HG02678 (cell line): ENCODE results near the gene C1R.
"Not testable (repeated sequence)": the region's sequence is repeated elsewhere in the genome, so short reads cannot be mapped to it uniquely, and the experiment has no call there.

Source experiments
- ATAC-seq: cut with Tn5 transposase; IDR thresholded peaks from one replicate; pipeline ENCODE4 v1.9.1; 2021; ENCODE audit warnings: mild to moderate bottlenecking, moderate library complexity; ENCODE audit not compliant: unreplicated experiment

C1R gene

GRCh38 chr12:7121324-7121723 lies 29.1 kb upstream of the C1R start:
- no peak for ATAC-seq

DNA sequence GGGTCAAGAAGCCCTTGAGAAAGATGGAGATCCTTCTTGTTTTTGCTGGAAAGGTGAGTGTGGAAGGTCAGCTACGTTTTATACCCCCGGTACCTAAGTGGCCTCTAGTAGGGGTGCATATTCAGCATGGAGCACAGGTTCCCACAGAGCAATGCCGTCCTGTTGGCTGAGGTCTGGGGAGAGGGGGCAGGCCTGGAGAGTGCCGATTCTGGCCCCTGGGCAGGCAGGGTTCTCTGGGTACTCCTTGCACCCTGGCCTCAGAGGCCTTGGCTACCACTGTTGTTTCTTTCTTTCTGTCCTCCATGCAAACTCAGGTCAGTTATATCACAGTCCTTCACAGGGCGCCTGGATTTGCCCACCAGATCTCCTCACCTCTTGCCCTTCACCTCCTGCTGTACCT lies 27.9 kb upstream of the C1R start:
- no peak for ATAC-seq

GRCh38 chr12:7118881-7119280 lies 26.6 kb upstream of the C1R start:
- no peak for ATAC-seq

- no peak for ATAC-seq
These were observed 25.4 kb upstream of the C1R start for GRCh38 chr12:7117670-7118069.

GRCh38 chr12:7116916-7117315 lies 24.7 kb upstream of the C1R start:
- no peak for ATAC-seq

DNA sequence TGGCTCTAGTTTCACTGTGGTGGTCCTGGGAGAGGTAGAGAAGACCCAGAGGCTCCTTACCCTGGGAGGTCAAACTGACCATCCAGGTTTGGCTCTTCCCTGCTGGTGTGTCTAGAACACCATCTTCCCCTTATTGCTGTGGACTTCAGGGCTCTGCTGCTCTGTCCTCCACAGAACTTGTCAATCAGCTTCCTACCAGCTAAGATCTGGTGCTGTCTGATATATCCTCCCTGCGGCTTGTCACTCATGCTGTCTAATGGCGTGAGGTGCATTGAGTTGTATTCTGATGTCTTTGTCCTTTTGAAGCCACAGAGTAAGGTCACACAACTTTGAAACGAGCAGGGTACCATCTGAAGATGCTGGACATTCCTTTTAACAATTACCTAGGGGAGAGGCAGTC lies 24.0 kb upstream of the C1R start:
- no peak for ATAC-seq

DNA sequence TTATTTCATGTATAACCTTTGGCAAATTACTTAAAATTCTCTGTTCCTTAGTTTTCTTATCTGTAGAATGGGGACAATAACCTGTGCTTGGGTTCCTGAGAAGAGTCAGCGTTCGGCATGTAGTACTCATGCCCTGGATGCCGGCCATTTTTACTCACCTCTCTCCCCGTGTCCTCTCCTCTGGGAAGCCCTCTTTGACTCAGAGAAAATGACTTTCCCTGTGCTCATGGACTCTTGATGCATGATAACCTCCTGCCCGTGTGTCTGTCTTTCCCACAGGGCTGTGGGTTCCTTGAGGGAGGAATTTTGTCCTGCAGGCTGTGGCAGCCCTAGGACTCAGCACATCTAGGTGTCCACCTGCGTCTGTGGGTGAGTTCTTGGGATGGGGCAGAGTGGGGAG lies 22.6 kb upstream of the C1R start:
- no peak for ATAC-seq

DNA sequence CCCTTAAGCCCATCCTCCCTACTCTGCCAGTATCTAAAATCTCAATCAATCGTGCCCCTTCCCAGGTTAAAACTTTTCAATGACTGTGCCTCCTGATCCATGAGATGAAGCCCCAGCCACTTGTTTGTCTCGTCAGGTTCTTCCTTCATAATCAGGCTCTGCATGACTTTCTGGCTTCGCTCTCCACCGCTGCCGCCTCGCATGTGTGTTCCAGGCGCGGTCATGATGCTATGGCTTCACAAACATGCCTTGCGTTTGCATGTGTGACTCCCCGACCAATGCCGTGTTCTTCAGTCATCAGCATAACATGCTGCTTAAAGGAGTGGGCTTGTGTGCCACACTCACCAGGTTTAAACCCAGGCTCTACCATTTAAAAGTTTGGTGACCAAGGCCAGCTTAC lies 21.8 kb upstream of the C1R start:
- ATAC-seq = no peak

DNA sequence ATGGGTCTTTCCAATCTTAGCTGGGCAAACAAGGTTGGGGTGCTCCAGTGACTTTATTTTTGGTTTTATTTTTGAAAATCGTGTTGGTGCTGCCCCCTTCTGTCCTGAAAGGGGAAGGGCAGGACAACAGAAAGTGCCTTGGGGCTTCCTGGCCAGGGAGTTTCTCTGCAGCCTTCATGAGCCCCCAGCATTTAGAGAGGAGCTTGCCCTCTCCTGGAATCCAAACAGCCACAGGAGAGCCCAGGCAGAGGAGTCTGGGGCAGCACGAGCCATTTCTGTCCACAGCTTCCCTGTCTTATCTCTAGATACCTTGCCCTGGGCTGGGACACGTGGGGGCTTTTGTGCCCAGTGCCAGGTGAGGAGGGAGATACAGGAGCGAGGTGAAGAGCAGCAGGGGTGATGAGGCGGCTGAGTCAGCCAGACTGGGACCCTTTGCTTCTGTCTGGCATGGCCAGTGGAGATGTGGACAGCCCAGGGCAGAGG lies 21.2 kb upstream of the C1R start:
- ATAC-seq = no peak

GRCh38 chr12:7112041-7112440 lies 19.8 kb upstream of the C1R start:
- no peak for ATAC-seq

GRCh38 chr12:7110661-7111060 lies 18.4 kb upstream of the C1R start:
- no peak for ATAC-seq

DNA sequence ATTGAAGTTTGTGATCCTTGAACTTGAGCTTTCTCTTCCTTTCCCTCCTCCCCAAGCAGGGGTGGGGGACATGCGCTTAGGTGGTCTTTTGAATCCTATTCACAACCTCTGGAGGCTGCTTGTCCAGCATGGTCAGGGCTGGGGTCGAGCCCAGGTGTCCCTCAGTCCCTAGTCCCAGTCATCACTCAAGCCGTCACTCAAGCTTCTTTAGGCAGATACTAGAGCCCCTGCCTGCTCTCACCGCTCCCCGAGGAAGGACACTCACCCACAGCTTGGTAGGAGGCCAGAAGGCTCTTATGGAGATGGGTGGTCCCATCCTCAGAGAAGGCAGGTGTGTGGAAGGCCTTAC lies 17.3 kb upstream of the C1R start:
- ATAC-seq = no peak

DNA sequence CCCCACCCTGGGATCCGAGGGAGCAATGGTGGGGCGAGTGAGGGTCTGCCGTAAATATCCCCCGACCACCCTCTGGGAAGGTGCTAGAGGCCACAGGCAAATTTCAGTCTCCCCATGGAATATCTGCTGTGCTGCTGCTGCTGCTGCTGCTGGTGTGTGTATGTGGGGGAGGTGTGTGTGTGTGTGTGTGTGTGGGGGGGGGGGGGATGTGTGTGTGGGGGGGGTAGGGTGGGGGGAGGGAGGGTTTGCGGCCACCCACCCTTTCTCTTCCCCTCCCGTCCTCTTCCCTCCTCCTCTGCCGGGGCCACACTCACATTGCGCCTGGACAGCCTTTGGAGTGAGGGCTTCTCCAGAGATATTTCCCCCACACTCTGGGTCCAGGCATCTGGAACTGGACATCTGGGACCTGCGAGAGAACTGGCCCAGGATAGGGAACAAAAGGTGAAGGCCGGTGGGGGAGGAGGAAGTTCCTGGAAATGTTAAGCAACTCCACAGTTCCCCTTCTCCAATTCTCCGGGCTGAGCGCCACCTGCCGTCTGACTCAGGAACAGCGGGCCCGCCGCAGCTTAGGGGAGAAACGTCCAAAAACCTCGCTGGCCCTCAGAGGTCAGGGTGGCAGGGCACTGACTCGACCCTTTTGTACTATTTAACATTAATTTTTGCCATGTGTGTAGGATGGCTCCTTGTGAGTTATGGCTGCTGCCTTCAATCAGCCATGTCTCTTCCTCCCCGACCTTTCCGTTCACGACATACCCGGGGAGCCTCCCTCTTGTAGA lies 16.7 kb upstream of the C1R start, which contains the start of gene C1RL:
TSS of gene C1RL (minus strand) at position 419 of the 776 bp plus-strand sequence. CDS start at position 385, 34 bp downstream.
- peak; percentile 36 for ATAC-seq

GRCh38 chr12:7108003-7108795 lies 16.0 kb upstream of the C1R start:
- peak; percentile 91 for ATAC-seq

- no peak for ATAC-seq
These were observed 15.4 kb upstream of the C1R start for GRCh38 chr12:7107636-7108002.

DNA sequence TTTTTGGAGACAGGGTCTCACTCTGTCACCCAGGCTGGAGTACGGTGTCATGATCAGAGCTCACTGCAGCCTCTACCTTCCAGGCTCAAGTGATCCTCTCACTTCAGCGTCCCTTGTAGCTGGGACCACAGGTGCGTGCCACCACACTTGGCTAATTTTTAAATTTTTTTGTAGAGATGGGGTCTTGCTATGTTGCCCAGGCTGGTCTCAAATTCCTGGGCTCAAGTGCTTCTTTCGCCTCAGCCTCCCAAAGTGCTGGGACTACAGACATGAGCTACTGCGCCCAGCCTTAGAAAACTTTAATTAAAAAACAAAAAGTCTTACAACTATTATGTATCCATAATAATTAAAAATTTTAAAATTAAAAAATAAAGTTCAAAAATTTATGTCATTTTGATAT lies 14.9 kb upstream of the C1R start:
- not testable (repeated sequence) for ATAC-seq

DNA sequence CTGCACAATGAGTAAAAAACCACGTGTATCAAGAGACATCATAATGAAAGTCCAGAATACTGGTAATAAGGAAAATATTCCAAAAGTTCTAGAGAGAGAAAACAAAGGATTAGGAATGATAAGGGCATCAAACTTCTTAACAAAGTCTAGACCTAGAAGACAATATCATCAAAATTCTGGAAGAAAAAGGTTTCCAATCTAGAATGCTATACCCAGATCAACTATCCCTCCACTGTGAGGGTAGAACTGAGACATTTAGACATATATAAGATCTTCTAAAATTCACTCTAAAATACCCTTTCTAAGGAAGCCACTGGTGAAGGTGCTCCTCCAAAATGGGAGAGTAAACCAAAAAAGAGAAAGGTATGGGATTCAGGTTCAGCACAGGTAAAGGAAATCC lies 13.8 kb upstream of the C1R start:
- ATAC-seq = no peak

GRCh38 chr12:7103837-7104584 lies 11.8 kb upstream of the C1R start:
- ATAC-seq = no peak

DNA sequence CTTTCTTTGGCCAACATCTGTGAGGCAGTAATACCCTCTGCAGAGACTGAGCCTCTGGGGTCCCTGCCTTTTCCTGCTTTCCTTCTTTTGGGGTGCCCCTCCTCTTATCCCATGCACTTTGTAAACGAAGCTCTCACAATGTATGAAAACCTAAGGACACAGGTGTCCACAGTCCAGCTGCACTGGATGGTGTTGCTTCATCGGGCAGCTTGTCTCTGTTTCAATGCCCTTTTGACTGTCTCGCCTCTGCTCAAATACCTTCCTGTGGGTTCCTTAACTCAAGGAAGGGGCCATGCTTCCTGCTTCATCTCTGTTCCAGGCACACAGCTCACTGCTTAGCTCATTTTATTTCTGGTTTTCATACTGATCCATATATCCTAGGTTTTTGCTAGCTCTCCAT lies 10.3 kb upstream of the C1R start:
- ATAC-seq = no peak

GRCh38 chr12:7101694-7102131 lies 9.5 kb upstream of the C1R start:
- no peak for ATAC-seq

DNA sequence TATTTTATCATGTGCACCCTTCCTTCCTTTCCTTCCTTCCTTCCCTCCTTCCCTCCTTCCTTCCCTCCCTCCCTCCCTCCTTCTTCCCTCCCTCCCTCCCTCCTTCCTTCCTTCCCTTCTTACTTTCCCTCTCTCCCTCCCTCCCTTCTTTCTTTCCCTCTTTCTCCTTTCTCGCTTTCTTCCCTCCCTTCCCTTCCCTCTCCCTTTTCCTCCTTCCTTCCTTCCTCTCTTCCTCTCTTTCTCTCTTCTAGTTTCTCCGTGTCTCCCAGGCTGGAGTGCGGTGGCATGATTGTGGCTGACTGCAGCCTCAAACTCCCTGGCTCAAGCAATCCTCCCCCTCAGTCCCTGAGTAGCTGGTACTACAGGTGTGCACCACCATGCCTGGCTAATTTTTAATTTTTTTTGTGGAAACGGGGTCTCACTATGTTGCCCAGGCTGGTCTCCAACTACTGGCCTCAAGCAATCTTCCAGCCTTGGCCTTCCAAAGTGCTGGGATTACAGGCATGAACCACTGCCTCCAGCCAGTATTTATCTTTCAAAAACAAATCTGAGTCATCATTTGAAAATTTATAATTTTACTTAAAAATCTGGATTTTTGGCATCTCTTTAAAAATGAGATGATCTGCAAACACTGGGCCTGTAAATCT lies 8.9 kb upstream of the C1R start:
- no peak for ATAC-seq
